GM12874 (cell line): Measurements from ENCODE around the gene TUBGCP6.

ENCODE experiments used
- CTCF ChIP-seq: IDR thresholded peaks from 2 replicates; pipeline ENCODE4 v1.5.1; 2011; ENCODE audit warnings: low read depth, mild to moderate bottlenecking, control low read depth, low read length, moderate library complexity; ENCODE audit not compliant: insufficient read depth

Gene TUBGCP6

GRCh38 chr22:50171319-50171964 lies 73.4 kb downstream of the TUBGCP6 start:
- no peak for TF ChIP-seq CTCF

DNA sequence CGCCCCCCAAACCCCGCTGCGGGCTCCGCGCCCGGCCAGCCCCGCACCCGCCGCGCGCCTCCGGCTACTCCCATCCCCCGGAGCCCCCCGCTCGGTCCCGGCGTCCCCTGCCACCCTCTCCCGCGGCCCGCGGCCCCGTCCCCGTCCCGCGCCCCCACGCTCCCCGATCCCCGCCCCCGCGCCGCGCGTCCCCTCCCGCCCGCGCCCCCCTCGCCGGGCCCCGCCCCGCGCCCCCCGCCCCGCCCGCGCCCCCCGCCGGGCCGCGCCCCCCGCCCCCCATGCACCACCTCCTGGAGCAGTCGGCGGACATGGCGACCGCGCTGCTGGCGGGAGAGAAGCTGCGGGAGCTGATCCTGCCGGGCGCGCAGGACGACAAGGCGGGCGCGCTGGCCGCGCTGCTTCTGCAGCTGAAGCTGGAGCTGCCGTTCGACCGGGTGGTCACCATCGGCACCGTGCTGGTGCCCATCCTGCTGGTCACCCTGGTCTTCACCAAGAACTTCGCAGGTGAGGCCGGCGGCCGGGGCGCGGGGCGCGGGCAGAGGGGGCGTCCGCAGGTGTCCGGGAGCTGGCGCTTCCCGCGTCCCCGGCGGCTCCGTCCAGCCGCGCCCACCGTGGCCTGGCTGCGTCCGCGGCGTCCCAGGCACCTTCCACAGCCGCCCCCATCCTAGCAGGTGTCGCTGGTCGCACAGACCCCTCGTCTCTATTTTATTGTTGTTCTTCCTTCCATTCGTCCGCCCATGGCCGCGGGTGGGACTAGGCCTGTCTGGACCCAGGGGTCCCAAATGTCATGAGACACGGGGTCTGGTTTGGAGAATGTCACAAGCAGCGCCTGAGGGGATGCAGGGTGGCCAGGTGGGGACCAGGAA lies 74.1 kb downstream of the TUBGCP6 start, which contains the start of gene PANX2:
Gene PANX2 (plus strand): TSS at position 279 of the 866 bp plus-strand sequence. CDS start 0 bp downstream, at position 279.
- no peak for TF ChIP-seq CTCF

GRCh38 chr22:50169774-50170341 lies 75.0 kb downstream of the TUBGCP6 start:
- 0 out of 2 replicates have a peak, but pooled peaks have one; percentile 1 for TF ChIP-seq CTCF

DNA sequence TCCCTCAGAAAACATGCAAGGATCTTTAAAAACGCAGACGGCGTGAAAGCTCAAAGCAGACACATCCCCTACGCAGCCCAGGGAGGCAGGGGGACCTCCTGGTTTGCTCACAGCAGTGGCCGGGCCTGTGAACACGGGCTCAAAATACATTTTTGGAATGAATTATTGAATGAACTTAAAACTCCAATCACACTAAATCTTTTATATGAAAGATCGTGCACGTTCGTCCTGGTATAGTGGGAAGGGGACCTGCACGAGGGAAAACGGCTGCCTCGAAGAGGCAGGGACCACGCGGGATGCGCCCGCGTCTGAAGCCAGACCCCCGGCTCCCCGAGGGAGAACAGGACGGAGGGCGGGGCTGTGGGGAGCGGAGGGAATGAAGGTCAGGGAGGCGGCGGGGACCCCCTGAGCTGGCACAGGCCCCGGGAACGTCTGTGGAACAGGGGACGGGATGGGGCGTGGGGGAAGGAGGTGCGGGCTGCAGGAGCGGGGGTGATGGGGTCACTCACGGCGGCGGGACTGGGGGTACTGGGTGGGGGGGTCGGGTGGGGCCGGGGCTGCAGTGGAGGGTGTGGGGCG lies 75.6 kb downstream of the TUBGCP6 start:
- no peak for TF ChIP-seq CTCF

DNA sequence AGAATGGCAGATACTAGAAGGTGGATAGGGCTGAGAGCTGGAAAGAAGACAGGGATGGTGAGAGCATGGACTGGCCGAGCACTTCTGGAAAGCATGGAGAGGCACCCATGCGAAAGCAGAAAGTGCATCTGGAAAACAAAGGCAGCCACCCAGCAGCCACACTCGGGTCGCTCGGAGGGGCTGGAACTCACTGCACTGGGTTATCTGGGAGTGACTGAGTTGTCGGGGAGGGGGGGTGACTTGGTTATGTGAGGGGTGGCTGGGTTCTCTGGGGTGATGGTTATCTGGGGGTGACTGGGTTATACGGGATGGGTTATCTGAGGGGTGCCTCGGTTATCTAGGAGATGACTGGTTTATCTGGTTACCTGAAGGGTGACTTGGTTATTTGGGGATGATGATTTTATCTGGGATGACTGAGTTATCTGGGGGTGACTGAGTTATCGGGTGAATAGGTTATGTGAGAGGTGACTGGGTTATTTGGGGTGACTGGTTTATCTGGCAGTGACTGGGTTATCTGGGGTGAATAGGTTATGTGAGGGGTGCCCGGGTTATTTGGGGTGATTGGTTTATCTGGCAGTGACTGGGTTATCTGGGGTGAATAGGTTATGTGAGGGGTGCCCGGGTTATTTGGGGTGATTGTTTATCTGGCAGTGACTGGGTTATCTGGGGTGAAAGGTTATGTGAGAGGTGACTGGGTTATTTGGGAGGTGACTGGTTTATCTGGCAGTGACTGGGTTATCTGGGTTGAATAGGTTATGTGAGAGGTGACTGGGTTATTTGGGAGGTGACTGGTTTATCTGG lies 76.9 kb downstream of the TUBGCP6 start:
- no peak for TF ChIP-seq CTCF
